Endothelial cell of umbilical vein (primary cell): ENCODE data around the gene SLC6A2. TPM values are rescaled to one million over a fixed set of nuclear protein-coding genes. Genes with fewer than 3 reads are reported as not detected.

Experiments used
- BruUV-seq: library from RNA; stranded (reverse); fragments of 400-500 nt; replicated peaks from 2 replicates; lab custom pipeline; 2021; lab: Mats Ljungman, UMichigan
- CTCF ChIA-PET: fragments of 300-600, 350-600 bp; sonication (Branson Sonifier 250); formaldehyde crosslinking; loops from one replicate; lab custom pipeline; 2021; ENCODE audit warnings: antibody characterized with exemption, inconsistent platforms; lab: Charles Lee
- POLR2A ChIA-PET: fragments of 300-600, 350-600 bp; sonication (Branson Sonifier 250); formaldehyde crosslinking; loops from one replicate; lab custom pipeline; 2021; ENCODE audit warnings: antibody characterized with exemption, inconsistent platforms; lab: Charles Lee
- DNase-seq: peaks from one replicate; pipeline ENCODE4 v3.0.0-alpha.2; 2011; ENCODE audit warnings: low read depth, low spot score
- FAIRE-seq: peaks from 2 replicates; lab custom pipeline; 2011; peaks lifted over from hg19 to GRCh38; lab: Jason Lieb, UNC
- H2AFZ ChIP-seq: 2 replicates; pipeline ENCODE4 v1.6.0; 2012; ENCODE audit warnings: low read depth, low read length, control low read depth, inconsistent platforms
- H3K27ac ChIP-seq: 2 replicates; pipeline ENCODE4 v1.5.1; 2011; ENCODE audit warnings: low read depth, mild to moderate bottlenecking, control low read depth, low read length, moderate library complexity; ENCODE audit not compliant: insufficient read depth
- H3K27me3 ChIP-seq, 2 experiments: 2 replicates each; pipeline versions ENCODE4 v1.6.0 to v1.6.1; 2011; ENCODE audit warnings: low read length in 2 of 2, mixed read lengths in 1 of 2; ENCODE audit not compliant: control insufficient read depth in 2 of 2, insufficient read depth in 2 of 2
- H3K36me3 ChIP-seq, 2 experiments: 2 replicates in 1 of 2; 3 replicates in 1 of 2; pipeline ENCODE4 v1.5.1; 2011; ENCODE audit warnings: low read length in 2 of 2, mild to moderate bottlenecking in 1 of 2, moderate library complexity in 1 of 2; ENCODE audit not compliant: control insufficient read depth in 2 of 2, insufficient read depth in 2 of 2; ENCODE audit errors: extremely low read depth in 1 of 2
- H3K4me1 ChIP-seq: 3 replicates; pipeline ENCODE4 v1.5.1; 2011; ENCODE audit warnings: mild to moderate bottlenecking, low read length; ENCODE audit not compliant: control insufficient read depth, insufficient read depth; ENCODE audit errors: extremely low read depth
- H3K4me2 ChIP-seq: 2 replicates; pipeline ENCODE4 v1.6.1; 2011; ENCODE audit warnings: low read length, control low read depth, mixed read lengths; ENCODE audit not compliant: insufficient read depth
- H3K4me3 ChIP-seq, 3 experiments: fragments of 200-600 bp in 1 of 3; sonication (generic), shearing (Covaris generic) in 1 of 3; replicated peaks in 1 of 3; 2 replicates each; pipeline ENCODE4 v1.5.1; 2011 to 2016; ENCODE audit warnings: control low read depth in 3 of 3, low read length in 3 of 3, mild to moderate bottlenecking in 2 of 3, inconsistent platforms in 1 of 3, low read depth in 1 of 3, moderate library complexity in 1 of 3; ENCODE audit not compliant: insufficient read depth in 1 of 3
- H3K79me2 ChIP-seq: 2 replicates; pipeline ENCODE4 v1.6.0; 2012; ENCODE audit warnings: low read length, inconsistent platforms; ENCODE audit not compliant: control insufficient read depth, insufficient read depth
- H3K9ac ChIP-seq: replicated peaks from 2 replicates; pipeline ENCODE3; 2011; ENCODE audit warnings: low read length, control low read depth; ENCODE audit not compliant: insufficient read depth; ENCODE audit errors: extremely low read depth
- H3K9me1 ChIP-seq: replicated peaks from 3 replicates; pipeline ENCODE4 v1.6.0; 2011; ENCODE audit warnings: mild to moderate bottlenecking, low read length; ENCODE audit not compliant: control insufficient read depth, insufficient read depth; ENCODE audit errors: extremely low read depth
- H3K9me3 ChIP-seq: replicated peaks from 2 replicates; pipeline ENCODE4 v1.5.1; 2012; ENCODE audit warnings: low read length, inconsistent platforms; ENCODE audit not compliant: control insufficient read depth, insufficient read depth
- H4K20me1 ChIP-seq: replicated peaks from 2 replicates; pipeline ENCODE3; 2011; ENCODE audit warnings: mild to moderate bottlenecking, low read length; ENCODE audit not compliant: control insufficient read depth, insufficient read depth; ENCODE audit errors: extremely low read depth
- EZH2 ChIP-seq: IDR thresholded peaks from 2 replicates; pipeline ENCODE4 v1.6.1; 2012; ENCODE audit warnings: borderline replicate concordance, low read depth, mild to moderate bottlenecking, moderate library complexity, low read length, inconsistent platforms; ENCODE audit not compliant: severe bottlenecking
- FOS ChIP-seq: IDR thresholded peaks from 2 replicates; pipeline ENCODE4 v1.6.1; 2011; ENCODE audit warnings: mild to moderate bottlenecking, low read length, moderate library complexity, borderline replicate concordance; ENCODE audit not compliant: insufficient read depth
- GATA2 ChIP-seq: IDR thresholded peaks from 2 replicates; pipeline ENCODE4 v1.7.0; 2011; ENCODE audit warnings: low read depth, mild to moderate bottlenecking, moderate library complexity, mixed read lengths, low read length; ENCODE audit not compliant: insufficient read length, insufficient read depth
- JUN ChIP-seq: IDR thresholded peaks from 2 replicates; pipeline ENCODE4 v1.6.1; 2011; ENCODE audit warnings: borderline replicate concordance, low read depth; ENCODE audit not compliant: insufficient read length, insufficient read depth
- MAX ChIP-seq: IDR thresholded peaks from 2 replicates; pipeline ENCODE4 v1.6.1; 2011; ENCODE audit not compliant: insufficient read depth, insufficient read length
- MYC ChIP-seq: IDR thresholded peaks from one replicate; pipeline ENCODE4 v1.6.1; 2011; ENCODE audit warnings: mild to moderate bottlenecking, low read depth, low read length
- POLR2A ChIP-seq: IDR thresholded peaks from 2 replicates; pipeline ENCODE4 v1.6.1; 2012; ENCODE audit warnings: low read depth, mild to moderate bottlenecking, control low read depth, low read length
- POLR2AphosphoS5 ChIP-seq: IDR thresholded peaks from 2 replicates; pipeline ENCODE4 v1.6.1; 2012; ENCODE audit warnings: low read depth, mild to moderate bottlenecking, control low read depth, low read length, moderate library complexity; ENCODE audit not compliant: insufficient read depth
- dilution Hi-C: fragments of 300-500 bp; cut with MboI; formaldehyde crosslinking; loops from one replicate; pipeline ENCODE4 v1.15.0; 2019; ENCODE audit warnings: low sequenced_read_pairs; ENCODE audit not compliant: extremely low pct_ligation_motif_present
- intact Hi-C: fragments of 100-400 bp; cut with micrococcal nuclease; formaldehyde crosslinking; loops from one replicate; pipeline ENCODE4 v1.10.0; 2022
- polyA plus RNA-seq, 4 experiments: library from polyadenylated mRNA; depleted of rRNA in 3 of 4; stranded (reverse) in 3 of 4; unstranded in 1 of 4; fragments of >200 nt; gene quantifications; 2 replicates each; pipeline versions ENCODE4 v1.2.1 to v1.2.3, GENCODE V29; 2011 to 2012; ENCODE audit warnings: missing spikeins in 1 of 4
- total RNA-seq: library from RNA; stranded (reverse); gene quantifications from 2 replicates; pipeline ENCODE4 v1.2.3, GENCODE V29; 2021
- TF ChIP-seq, protein P1 (sequence below), 2 donors: IDR thresholded peaks; 1 replicate in 1 of 2; 2 replicates in 1 of 2; pipeline ENCODE4 v1.5.1; 2011; ENCODE audit warnings: low read length in 2 of 2, mild to moderate bottlenecking in 2 of 2, moderate library complexity in 2 of 2, control low read depth in 1 of 2, inconsistent platforms in 1 of 2, low read depth in 1 of 2; ENCODE audit not compliant: insufficient read depth in 1 of 2; ENCODE audit errors: extremely low read depth in 1 of 2

SLC6A2 gene
- total and polyA plus RNA-seq, 2 donors (not counting 3 experiments of a cell fraction or from before 2014, with no cell fraction given): not detected

DNA sequence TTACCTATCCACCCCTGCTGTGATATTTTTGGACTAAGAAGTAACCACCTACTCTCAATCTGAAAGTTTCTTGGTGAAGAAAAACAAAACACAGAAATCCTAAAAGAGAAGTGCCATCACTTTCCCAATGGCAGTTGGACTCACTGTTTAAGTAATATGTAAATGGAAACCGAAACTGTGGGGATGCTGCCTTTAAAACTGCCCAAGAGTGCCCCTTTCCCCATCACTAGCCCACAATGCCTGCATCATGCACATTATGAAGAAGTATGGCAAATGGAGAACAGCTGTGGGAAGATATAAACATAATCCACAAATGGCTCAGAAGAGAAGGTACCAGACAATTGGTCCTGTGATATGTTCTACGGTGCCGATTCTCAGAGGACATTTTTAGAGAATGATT is 33.5 kb upstream of the SLC6A2 start:
- intact Hi-C loops: no loop called here
- no peak for FAIRE-seq
- no peak for DNase-seq
- Histone ChIP-seq H3K36me3 (no peaks in the 10 kb centered on the region), H3K9me3 (no peaks in the 10 kb centered on the region), H3K27me3 (peaks cover 0 to 4% of the 10 kb centered on the region in 2 experiments), H3K9me1 (no peaks in the 10 kb centered on the region), H3K79me2 (no peaks in the 10 kb centered on the region), H4K20me1 (no peaks in the 10 kb centered on the region), H3K27ac (no peak overlapping the region), H3K4me3 (no peak overlapping the region), H2AFZ (no peak overlapping the region), H3K9ac (no peak overlapping the region), H3K4me1 (no peaks in the 10 kb centered on the region), H3K4me2 (no peak overlapping the region)
- no TSS peak for BruUV-seq
- ChIA-PET POLR2A (no interaction called here), CTCF (interaction anchor here (1.0 to 1.4 kb wide), 2 partner anchors 15 to 19 kb away, joined by 3 to 4 read pairs; no protein-coding TSS in a partner anchor)
- TF ChIP-seq GATA2 (no peak), MYC (no peak), POLR2A (no peak), JUN (no peak), EZH2 (no peak), FOS (no peak), MAX (no peak), POLR2AphosphoS5 (no peak)
- TF ChIP-seq, protein P1, sequence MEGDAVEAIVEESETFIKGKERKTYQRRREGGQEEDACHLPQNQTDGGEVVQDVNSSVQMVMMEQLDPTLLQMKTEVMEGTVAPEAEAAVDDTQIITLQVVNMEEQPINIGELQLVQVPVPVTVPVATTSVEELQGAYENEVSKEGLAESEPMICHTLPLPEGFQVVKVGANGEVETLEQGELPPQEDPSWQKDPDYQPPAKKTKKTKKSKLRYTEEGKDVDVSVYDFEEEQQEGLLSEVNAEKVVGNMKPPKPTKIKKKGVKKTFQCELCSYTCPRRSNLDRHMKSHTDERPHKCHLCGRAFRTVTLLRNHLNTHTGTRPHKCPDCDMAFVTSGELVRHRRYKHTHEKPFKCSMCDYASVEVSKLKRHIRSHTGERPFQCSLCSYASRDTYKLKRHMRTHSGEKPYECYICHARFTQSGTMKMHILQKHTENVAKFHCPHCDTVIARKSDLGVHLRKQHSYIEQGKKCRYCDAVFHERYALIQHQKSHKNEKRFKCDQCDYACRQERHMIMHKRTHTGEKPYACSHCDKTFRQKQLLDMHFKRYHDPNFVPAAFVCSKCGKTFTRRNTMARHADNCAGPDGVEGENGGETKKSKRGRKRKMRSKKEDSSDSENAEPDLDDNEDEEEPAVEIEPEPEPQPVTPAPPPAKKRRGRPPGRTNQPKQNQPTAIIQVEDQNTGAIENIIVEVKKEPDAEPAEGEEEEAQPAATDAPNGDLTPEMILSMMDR (IDR thresholded peaks at IDR 0.05; ENCODE audit: extremely low read depth in 1 of 2, insufficient read depth in 1 of 2, low read depth in 1 of 2, low read length in 2 of 2): no peak
- dilution Hi-C loops: no loop called here
